SHP77 treated with DMSO at 0.1 percent for 48 hours (cell line): ENCODE data around the gene FNDC3A.
A peak's percentile ranks its signal among the peaks of the same experiment; 100 is the strongest.

ENCODE experiments used
- DNase-seq: peaks from one replicate; lab custom pipeline; 2025; lab: John Stamatoyannopoulos, UW

FNDC3A gene

GRCh38 chr13:48975856-48976575, at the start of gene FNDC3A:
Gene FNDC3A (plus strand): TSS chr13:48975912. CDS start chr13:49006191, 30,279 bp downstream.
- peak; percentile 59 for DNase-seq

- DNase-seq = no peak
These were observed 46.8 kb upstream of the FNDC3A start for GRCh38 chr13:48928757-48929430.

GRCh38 chr13:48930918-48931317, 44.8 kb upstream of the FNDC3A start:
- no peak for DNase-seq

GRCh38 chr13:48938308-48938943, 37.3 kb upstream of the FNDC3A start:
- no peak for DNase-seq

GRCh38 chr13:48939728-48940127, 36.0 kb upstream of the FNDC3A start:
- DNase-seq = no peak

GRCh38 chr13:48942131-48942530, 33.6 kb upstream of the FNDC3A start:
- DNase-seq = no peak

- DNase-seq = no peak
These were observed 31.5 kb upstream of the FNDC3A start for GRCh38 chr13:48944221-48944620.

GRCh38 chr13:48945626-48946025, 30.1 kb upstream of the FNDC3A start:
- no peak for DNase-seq

- DNase-seq = no peak
These were observed 29.5 kb upstream of the FNDC3A start for GRCh38 chr13:48946163-48946562.

- no peak for DNase-seq
These were observed 25.9 kb upstream of the FNDC3A start for GRCh38 chr13:48949566-48950500.

GRCh38 chr13:48950501-48950875, 25.2 kb upstream of the FNDC3A start:
- no peak for DNase-seq

- DNase-seq = no peak
These were observed 21.6 kb upstream of the FNDC3A start for GRCh38 chr13:48954081-48954480.

GRCh38 chr13:48955536-48955935, 20.2 kb upstream of the FNDC3A start:
- DNase-seq = no peak

- DNase-seq = no peak
These were observed 14.3 kb upstream of the FNDC3A start for GRCh38 chr13:48961379-48961778.

GRCh38 chr13:48962281-48962680, 13.4 kb upstream of the FNDC3A start:
- DNase-seq = no peak

- DNase-seq = no peak
These were observed 10.0 kb upstream of the FNDC3A start for GRCh38 chr13:48965736-48966135.

GRCh38 chr13:48969685-48970084, 6.0 kb upstream of the FNDC3A start:
- no peak for DNase-seq

GRCh38 chr13:48973845-48974431, 1.8 kb upstream of the FNDC3A start:
- no peak for DNase-seq

GRCh38 chr13:48975101-48975855, 434 bp upstream of the FNDC3A start:
- DNase-seq = peak; percentile 15

- DNase-seq = peak; percentile 59
These were observed 1.0 kb downstream of the FNDC3A start for GRCh38 chr13:48976576-48977285.
